Brain pericyte (primary cell): Measurements from ENCODE around the gene GOLGA3.
A peak's percentile ranks its signal among the peaks of the same experiment; 100 is the strongest.
"Not testable (repeated sequence)": the region's sequence is repeated elsewhere in the genome, so short reads cannot be mapped to it uniquely, and the experiment has no call there.

Experiments
- DNase-seq: peaks from one replicate; pipeline ENCODE4 v3.0.0-alpha.2; 2012; ENCODE audit warnings: low read depth, low spot score

Gene GOLGA3

DNA sequence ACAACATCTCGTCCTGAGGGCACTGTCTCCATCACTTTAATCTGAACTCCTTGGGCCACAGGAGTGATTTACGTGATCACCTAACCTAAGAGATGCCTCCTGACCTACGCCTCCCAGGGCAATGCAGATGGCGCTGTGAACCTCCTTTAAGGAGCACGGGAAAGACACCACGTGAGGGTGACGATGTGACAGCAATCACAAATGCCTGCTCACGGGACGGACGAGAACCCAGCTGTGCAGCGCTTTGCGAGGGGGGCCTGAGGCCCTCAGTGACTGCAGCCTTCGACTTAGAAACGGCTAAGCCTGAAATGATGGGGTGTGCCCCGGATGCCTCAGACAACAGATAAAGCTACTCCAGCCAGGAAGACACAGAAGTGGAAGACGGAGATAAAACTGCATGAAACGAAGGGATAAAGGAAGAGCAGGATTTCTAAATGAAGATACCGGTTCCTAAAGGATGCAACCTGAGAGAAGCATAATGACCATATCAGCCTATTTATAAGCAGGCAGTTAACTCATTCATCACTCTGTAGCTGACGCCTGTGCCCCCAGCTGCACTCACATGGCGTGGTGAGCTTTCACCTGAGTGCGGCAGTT is 13.9 kb upstream of the GOLGA3 start:
- no peak for DNase-seq

DNA sequence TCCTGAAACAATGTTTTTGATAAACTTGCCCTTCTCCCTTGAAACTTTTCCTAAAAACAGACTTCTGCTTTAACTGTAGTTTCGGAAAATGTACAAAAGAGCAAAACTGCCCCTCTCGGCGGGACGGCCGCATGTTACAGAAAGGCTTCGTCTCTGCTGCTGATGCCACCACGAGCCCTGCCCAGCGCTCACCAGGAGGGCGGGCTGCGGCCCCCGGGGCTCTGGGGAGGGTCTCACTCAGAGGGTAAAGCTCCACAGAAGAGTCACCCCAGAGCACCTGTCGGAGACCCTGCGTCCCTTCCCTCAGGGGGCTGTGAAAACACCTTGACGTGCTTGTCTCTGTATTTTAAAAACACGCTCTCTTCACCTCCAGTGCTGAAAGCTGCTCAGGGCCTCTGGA is 12.5 kb upstream of the GOLGA3 start:
- DNase-seq = no peak

DNA sequence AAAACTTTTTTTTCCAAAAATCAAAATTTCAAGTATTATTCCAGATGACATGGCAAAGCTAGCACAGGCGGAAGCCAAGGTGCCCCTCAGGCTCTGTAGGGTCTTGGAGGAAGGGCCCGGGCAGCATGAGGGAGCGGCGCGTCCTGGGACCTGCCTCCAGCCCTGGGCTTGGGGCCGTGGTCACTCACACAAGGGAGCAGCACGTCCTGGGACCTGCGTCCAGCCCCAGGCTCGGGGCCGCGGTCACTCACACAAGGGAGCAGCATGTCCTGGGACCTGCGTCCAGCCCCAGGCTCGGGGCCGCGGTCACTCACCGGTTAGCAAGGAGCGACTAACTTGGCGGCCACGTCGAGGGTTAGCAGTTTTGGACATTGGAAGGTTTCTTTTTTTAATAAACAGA is 11.9 kb upstream of the GOLGA3 start:
- DNase-seq = no peak

GRCh38 chr12:132839558-132840235 is 11.0 kb upstream of the GOLGA3 start:
- no peak for DNase-seq

GRCh38 chr12:132838410-132839080 is 9.9 kb upstream of the GOLGA3 start:
- no peak for DNase-seq

DNA sequence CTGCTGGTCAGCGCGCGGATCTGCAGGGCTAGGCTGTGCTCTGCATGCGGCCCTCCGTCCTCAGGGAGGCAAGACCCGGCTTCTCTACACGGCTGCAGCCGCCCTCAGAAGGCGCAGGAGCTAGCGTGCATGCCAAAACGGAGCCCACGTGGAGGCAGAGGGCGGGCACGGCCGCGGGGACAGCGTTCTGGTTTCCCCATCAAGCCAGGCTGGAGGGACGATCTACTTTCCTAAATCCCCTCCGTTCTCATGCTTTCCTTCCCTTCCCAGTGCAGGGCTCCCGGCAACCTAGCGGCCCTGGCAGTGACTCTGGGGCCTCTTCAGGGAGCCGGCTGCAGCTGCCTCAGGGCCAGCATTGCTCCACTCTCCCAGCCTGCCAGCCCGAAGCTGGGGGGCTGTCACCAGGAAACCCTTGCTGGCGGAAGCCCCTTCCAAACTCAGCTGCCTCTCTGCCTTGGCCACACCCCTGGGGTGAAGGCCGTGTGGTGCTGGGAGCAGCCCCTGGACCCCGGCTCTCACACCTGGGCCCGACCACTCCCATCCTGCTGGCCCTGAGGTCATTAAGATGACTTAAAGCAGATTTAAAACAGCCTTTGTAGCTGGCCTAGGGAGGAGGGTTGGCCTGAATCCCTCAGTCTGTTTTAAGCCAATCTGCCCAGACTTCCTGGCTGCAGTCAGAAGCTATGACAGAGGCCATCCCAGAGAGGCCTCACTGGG is 9.2 kb upstream of the GOLGA3 start:
- no peak for DNase-seq

DNA sequence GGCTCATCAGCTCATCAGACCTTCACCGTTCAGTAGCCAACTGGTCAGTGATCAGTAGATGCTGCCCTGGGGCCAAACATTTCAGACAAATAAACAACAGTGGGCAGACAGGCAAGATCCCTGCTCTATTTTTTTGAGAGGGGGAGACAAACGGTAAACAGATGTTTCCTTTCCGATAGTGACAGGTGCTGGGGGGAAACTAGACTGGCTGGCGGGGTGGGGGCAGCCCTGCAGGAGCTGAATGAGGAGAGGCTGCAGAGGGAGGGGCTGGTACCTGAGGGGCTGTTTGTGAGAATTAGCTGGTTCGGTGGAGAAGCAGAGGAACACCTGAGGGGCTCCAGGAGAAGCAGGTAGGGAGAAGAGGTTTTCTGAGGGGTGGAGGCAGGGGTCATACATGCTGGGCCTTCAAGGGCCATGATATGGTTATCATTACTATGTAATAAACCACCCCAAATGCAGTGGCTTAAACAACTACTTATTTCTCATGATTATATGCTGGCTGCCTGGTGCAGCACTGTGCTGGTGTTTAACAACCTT is 8.2 kb upstream of the GOLGA3 start:
- DNase-seq = no peak

GRCh38 chr12:132836230-132836629 is 7.6 kb upstream of the GOLGA3 start:
- not testable (repeated sequence) for DNase-seq

- no peak for DNase-seq
Observed at GRCh38 chr12:132835076-132836025, 6.7 kb upstream of the GOLGA3 start.

GRCh38 chr12:132834181-132834711 is 5.6 kb upstream of the GOLGA3 start:
- no peak for DNase-seq

GRCh38 chr12:132833341-132833740 is 4.7 kb upstream of the GOLGA3 start:
- no peak for DNase-seq

- DNase-seq = no peak
Observed at GRCh38 chr12:132831771-132832170, 3.1 kb upstream of the GOLGA3 start.

- DNase-seq = peak; percentile 29
Observed at GRCh38 chr12:132827763-132828703, 636 bp downstream of the GOLGA3 start.

DNA sequence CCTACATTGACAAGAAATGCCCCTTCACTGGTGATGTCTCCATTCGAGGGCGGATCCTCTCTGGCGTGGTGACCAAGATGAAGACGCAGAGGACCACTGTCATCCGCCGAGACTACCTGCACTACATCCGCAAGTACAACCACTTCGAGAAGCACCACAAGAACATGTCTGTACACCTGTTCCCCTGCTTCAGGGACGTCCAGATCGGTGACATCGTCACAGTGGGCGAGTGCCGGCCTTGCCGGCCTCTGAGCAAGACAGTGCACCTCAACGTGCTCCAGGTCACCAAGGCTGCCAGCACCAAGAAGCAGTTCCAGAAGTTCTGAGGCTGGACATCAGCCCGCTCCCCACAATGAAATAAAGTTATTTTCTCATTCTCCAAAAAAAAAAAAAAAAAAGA is 2.8 kb downstream of the GOLGA3 start:
- DNase-seq = no peak

DNA sequence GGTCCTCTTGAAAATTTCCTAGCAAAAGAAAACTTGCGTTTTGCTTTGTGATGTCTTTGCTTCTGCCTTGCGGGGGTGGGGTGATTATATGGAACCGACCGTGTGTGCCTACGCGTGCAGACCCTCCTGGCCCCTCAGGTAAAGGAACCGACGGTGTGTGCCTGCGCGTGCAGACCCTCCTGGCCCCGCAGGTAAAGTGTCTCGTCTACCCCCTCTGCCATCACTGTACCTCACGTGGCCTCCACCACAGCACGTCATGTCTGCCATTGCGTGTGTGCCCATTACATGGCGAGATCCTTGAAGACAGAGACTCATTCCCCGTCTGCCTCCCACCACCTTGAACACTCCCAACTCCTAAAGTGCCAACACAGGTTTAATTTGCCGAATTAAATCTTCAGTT is 3.6 kb downstream of the GOLGA3 start:
- DNase-seq = no peak

DNA sequence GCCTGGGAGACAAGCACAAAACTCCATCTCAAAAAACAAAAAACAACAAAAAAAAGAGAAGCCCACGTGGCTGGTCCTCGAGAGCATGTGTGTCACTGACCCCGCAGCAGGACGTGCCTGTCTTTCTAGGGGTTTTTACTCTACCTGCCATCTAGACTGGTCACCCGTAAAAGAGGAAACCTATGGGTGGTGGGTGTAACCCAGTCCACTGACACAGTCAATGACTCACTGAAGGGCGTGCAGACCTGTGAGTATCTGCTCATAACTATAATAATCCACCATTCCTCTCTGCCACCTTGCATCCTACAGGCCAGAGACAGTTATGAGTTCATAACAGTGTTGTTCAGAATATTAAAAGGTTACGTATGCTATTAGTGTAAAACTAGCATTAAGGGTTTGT is 4.6 kb downstream of the GOLGA3 start:
- no peak for DNase-seq

DNA sequence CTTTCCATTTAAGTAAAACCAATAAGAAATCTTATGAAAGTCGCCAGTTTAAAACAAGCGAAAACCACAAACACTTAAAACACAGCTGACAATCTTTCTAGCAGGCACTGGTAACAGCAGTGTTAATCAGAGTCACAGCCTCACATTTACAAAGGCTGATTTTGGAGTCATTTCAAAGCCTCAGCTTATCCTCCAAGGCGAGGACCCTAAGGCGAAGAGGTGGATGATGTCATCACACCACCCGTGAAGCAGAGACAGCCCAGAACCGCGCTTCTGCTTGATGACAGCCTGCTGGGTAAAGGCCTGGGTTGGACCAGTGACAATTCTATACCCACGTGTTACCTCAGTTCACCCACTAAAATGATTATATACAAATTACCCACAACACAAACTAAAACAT is 10.1 kb downstream of the GOLGA3 start:
- DNase-seq = no peak

DNA sequence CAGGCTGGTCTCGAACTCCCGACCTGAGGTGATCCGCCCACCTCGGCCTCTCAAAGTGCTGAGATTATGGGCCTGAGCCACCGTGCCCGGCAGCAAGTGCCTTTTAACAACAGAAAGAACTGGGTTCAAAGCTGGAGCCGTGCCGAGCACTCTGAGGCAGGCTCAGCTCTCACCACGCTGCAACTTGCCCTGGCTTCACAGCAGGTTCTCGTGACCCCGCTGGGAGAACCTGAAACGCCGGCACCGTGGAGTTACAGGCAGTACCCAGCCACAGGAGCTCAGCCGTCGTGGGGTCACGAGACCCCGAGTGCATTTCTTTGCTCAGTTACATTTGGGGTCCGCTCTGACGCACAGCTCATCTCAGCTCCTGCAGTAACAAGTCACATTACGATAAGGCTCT is 14.4 kb downstream of the GOLGA3 start:
- no peak for DNase-seq

DNA sequence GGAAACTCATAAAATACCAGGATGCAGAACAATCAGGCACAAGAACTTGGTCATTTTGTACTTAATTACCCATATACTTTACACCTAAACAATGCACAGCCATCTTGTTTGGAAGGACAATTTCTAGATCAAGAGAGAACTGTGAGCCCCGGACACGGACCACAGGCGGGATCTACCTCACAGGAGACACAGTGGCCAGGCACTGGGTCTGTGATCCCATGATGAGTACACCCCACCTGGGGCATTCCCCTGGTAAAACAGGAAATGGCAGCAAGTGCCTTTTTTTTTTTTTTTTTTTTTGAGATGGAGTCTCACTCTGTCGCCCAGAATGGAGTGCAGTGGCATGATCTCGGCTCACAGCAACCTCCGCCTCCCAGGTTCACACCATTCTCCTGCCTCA is 15.2 kb downstream of the GOLGA3 start:
- DNase-seq = no peak
